GM15510 (cell line): ENCODE data around the gene ECEL1.

Experiments
- POLR2A ChIP-seq: IDR thresholded peaks from 3 replicates; pipeline ENCODE4 v1.6.1; 2011; ENCODE audit warnings: borderline replicate concordance; ENCODE audit not compliant: insufficient read length; ENCODE audit errors: extremely low read depth

The ECEL1 gene

DNA sequence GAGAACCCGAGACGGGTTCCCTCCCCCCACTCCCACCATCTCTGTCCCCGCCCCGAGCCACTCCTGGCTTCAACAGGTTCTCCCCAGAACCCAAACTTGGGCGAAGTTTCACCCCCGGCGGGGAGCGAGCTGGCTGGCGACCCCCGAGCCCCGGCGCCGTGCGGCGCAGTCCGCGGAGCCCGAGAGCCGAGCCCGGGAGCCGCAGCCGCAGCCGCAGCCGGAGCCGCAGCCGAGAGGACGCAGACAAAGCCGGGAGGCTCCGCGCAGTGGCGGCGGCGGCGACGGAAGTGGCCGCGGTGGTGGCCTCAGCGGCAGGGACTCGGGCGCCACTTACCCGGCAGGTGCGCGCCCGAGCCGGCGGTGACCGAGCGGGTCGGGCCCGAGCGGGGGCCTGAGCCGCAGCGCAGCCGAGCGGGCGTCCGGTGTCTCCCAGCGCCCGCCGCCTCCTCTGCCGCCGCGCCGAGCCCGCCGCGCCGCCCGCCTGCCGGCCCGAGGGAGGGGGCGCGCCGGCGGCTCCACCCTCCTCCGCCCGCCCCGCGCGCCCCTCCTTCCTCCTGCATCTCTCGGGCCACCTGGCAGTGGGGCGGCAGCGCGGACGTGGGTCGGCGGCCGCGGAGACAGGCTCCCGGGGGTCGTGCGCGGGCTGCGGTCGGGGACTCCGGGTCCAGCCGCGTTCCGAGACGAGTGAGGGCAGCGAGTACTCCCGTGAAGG lies at the start of gene ECEL1:
TSS of gene ECEL1 (minus strand) at position 450 of the 712 bp plus-strand sequence. CDS start 1,181 bp downstream, outside the sequence.
- TF ChIP-seq POLR2A, result no peak

GRCh38 chr2:232537079-232537478 lies 49.4 kb upstream of the ECEL1 start:
- no peak for TF ChIP-seq POLR2A

- TF ChIP-seq POLR2A, result no peak
Measured at GRCh38 chr2:232535761-232536530, 48.3 kb upstream of the ECEL1 start.

DNA sequence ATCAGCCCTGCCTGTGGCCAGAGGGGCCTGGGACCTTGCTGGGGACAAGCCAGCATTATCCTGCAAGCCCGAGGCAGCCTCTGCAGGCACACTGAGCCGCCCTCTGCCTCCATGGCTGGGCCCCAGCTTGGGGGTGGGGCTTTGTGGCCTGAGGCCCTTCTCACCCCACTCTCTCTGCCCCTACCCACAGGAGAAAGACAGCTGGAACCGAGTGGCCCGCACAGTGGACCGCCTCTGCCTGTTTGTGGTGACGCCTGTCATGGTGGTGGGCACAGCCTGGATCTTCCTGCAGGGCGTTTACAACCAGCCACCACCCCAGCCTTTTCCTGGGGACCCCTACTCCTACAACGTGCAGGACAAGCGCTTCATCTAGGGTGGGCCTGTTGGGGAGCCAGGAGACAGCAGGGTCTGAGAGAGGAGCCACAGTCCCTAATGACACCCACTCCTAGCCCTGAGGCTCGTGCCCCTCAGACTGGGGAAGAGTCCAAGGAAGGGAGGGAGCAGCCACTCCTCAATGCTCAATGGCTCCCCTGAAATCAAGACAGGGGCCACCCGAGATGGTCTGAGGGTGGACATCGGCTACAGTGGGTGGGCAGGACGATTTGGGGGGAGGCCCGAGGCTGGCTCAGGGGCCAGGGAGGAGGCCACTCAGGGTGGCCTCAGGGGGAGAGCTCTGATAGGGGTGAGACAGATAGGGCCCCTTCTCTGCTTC lies 47.5 kb upstream of the ECEL1 start:
- TF ChIP-seq POLR2A, result no peak

GRCh38 chr2:232533944-232534710 lies 46.5 kb upstream of the ECEL1 start:
- TF ChIP-seq POLR2A, result no peak

DNA sequence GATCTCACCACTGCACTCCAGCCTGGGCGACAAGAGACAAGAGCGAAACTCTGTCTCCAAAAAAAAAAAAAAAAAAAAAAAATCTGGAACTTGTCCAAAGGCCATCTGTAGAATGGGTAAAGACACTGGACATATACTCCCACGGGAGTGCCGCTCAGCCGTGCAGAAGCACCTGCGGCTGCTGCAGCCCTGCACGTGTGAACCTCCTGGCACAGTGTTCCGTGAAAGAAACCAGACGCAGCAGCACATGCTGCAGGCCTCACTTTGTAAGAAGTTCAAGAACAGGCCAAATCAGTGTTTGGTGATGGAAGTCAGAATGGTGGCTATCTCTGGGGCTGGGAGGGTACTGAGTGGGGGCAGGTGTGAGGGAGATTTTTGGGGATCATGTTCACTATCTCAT lies 44.8 kb upstream of the ECEL1 start:
- TF ChIP-seq POLR2A, result no peak

DNA sequence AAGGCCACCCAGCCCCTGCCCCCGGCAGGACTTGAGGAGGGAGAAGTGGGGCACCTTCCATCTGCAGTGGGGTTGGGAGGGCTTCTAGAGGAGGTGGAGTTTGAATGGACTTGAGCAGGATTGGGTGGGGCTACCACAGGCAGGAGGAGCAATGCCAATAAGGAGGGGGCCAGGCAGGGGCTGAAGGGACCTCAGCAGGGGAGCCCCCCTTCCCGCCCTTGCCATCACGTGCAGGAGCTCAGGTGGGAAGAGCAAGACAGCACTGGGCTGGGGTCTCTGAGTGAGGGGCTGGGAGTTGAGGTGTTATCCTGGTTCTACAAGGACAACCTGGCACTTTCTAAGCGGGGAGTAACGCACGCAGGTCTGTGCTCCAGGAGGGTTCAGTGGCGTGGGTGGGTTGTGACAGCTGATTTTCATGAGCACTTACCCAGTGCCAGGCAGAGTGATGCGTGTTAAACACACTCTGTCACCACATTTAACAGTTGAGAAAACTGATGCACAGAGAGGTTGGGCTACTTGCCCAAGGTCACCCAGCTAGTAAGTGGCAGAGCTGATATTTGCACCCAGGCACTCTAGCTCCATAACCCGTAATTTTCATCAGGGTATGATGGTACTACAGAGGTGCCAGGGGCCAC lies 43.1 kb upstream of the ECEL1 start:
- TF ChIP-seq POLR2A, result no peak

GRCh38 chr2:232529806-232530547 lies 42.3 kb upstream of the ECEL1 start:
- TF ChIP-seq POLR2A, result no peak

DNA sequence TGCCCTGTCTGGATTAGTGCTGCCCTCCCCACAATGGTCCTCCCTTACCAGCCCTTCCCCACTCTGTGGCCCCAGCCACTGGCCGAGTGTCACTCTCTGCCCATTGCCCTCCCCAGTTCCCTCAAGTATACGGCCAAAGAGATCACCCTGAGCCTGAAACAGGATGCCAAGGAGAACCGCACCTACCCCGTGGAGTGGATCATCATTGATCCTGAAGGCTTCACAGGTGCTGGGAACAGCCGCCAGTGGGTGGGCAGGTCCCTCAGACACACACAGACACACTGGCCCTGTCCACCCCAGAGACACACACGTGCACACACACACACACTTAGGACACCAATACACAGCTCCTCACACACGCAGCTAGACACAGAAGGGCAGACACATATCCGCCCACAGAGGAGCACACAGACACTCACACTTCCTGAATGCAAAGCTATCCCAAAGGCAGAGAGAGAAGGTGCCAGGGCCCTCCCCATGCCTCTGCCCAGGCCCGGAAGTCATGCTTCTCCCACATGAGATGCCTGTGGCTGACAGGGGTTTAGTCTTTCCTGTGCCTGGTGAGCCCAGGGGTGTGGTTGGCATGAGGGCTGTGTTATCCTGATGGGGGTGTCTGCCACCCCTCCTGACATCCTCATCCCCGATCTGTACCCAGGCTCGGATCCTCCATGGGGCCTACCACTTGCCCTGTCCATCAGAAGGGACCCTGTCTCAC lies 41.3 kb upstream of the ECEL1 start:
- TF ChIP-seq POLR2A, result no peak

DNA sequence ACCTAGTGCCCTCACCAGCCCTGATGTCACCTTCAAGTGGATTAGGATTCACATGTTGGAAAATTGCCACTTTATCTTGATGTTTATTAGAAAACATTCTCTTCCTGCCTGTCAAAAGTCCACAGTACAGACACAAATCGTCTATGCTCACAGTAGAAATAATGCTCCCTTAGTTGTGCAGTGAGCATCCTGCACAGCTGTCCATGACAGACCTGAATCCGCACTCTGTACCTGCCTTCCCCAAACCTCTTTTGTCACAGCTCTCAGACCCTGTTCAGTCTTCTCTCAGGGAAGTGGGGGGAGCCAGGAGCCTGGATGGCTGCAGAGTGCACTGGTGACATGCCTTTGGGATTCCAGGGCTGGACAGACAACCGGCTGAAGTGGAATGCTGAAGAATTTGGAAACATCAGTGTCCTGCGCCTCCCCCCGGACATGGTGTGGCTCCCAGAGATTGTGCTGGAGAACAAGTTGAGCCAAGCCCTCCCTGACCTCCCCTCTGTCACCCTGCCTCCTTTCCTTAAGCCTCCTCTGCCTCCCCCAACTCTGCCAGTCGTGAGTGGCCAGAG lies 40.4 kb upstream of the ECEL1 start:
- TF ChIP-seq POLR2A, result no peak

DNA sequence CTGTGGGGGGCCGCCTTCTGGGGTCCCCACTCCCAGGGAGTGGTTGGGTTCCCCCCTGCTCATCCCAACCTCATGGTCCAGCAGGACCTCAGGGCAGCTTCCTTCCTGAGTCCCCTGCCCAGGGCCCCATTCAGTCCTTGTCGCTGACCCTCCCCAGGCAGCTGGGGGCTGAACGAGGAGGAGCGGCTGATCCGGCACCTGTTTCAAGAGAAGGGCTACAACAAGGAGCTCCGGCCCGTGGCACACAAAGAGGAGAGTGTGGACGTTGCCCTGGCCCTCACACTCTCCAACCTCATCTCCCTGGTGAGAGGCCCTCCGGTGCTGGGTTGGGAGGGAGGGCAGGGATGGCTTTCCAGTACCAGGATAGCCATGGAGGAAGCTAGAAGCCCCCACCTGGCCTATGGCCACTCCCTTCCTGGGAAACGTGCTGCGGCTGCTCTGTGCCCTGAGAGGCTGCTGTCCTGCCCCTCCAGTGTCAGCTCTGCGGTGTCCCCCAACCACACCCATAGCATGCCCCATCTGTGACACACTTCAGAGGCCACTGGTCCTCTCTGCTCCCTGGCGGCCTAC lies 38.8 kb upstream of the ECEL1 start:
- TF ChIP-seq POLR2A, result no peak

GRCh38 chr2:232525791-232526371 lies 38.2 kb upstream of the ECEL1 start, which contains the start of gene CHRND:
Gene CHRND (plus strand): TSS chr2:232526160. CDS start chr2:232526216, 56 bp downstream.
- TF ChIP-seq POLR2A, result no peak
